Neutrophil (primary cell): ENCODE data around the gene ACHE.

ENCODE experiments used
- H3K27ac ChIP-seq: fragments of 200-600 bp; sonication (generic); 2 replicates; pipeline ENCODE4 v1.5.1; 2016; ENCODE audit warnings: mild to moderate bottlenecking, moderate library complexity
- H3K27me3 ChIP-seq: fragments of 200-600 bp; sonication (generic); 2 replicates; pipeline ENCODE4 v1.6.0; 2016; ENCODE audit warnings: mild to moderate bottlenecking
- H3K36me3 ChIP-seq: fragments of 200-600 bp; sonication (generic); 2 replicates; pipeline ENCODE4 v1.5.1; 2017
- H3K4me1 ChIP-seq, 2 experiments: fragments of 200-600 bp in 1 of 2; sonication (generic) in 1 of 2; 1 replicate in 1 of 2; 2 replicates in 1 of 2; pipeline versions ENCODE4 v1.5.1 to v1.6.1; 2013 to 2016; ENCODE audit warnings: low read depth in 1 of 2, low read length in 1 of 2, mild to moderate bottlenecking in 1 of 2, moderate library complexity in 1 of 2; ENCODE audit not compliant: control insufficient read depth in 1 of 2, insufficient read depth in 1 of 2
- H3K4me3 ChIP-seq, 2 experiments: fragments of 200-600 bp in 1 of 2; sonication (generic) in 1 of 2; 1 replicate in 1 of 2; 2 replicates in 1 of 2; pipeline ENCODE4 v1.5.1; 2013 to 2016; ENCODE audit warnings: low read depth in 1 of 2, low read length in 1 of 2, mild to moderate bottlenecking in 1 of 2, moderate library complexity in 1 of 2
- H3K9me3 ChIP-seq: fragments of 200-600 bp; sonication (generic); 2 replicates; pipeline ENCODE4 v1.5.1; 2016
- CTCF ChIP-seq: fragments of 200-600 bp; sonication (generic); IDR thresholded peaks from 2 replicates; pipeline ENCODE4 v1.5.1; 2016; ENCODE audit warnings: antibody characterized with exemption

Gene ACHE

GRCh38 chr7:100886936-100887515 is 8.7 kb downstream of the ACHE start:
- H3K4me1 ChIP-seq = peaks cover 51 to 53% of the 10 kb centered on the region in 2 experiments
- H3K27ac ChIP-seq = peak overlapping the region; percentile 93
- peaks cover 22% of the 10 kb centered on the region for H3K27me3 ChIP-seq
- peaks cover 55% of the 10 kb centered on the region for H3K36me3 ChIP-seq
- H3K9me3 ChIP-seq = no peaks in the 10 kb centered on the region
- TF ChIP-seq CTCF = no peak
- H3K4me3 ChIP-seq = peak overlapping the region; percentile 57 to 98

- Histone ChIP-seq H3K36me3 (peaks cover 62% of the 10 kb centered on the region), H3K4me1 (peaks cover 49 to 52% of the 10 kb centered on the region in 2 experiments), H3K27ac (peak overlapping the region; percentile 93), H3K4me3 (peak overlapping the region in 1 of 2 experiments; percentile 98), H3K27me3 (peaks cover 15% of the 10 kb centered on the region), H3K9me3 (no peaks in the 10 kb centered on the region)
- no peak for TF ChIP-seq CTCF
Measured at GRCh38 chr7:100886142-100886935, 9.3 kb downstream of the ACHE start.

- Histone ChIP-seq H3K27me3 (peaks cover 8% of the 10 kb centered on the region), H3K4me3 (no peak overlapping the region), H3K36me3 (peaks cover 67% of the 10 kb centered on the region), H3K4me1 (peaks cover 41 to 44% of the 10 kb centered on the region in 2 experiments), H3K27ac (peak overlapping the region; percentile 93), H3K9me3 (no peaks in the 10 kb centered on the region)
- TF ChIP-seq CTCF = no peak
Measured at GRCh38 chr7:100885440-100886141, 10.1 kb downstream of the ACHE start.

- no peaks in the 10 kb centered on the region for H3K9me3 ChIP-seq
- H3K36me3 ChIP-seq = peaks cover 72% of the 10 kb centered on the region
- TF ChIP-seq CTCF = no peak
- no peak overlapping the region for H3K4me3 ChIP-seq
- peaks cover under 1% of the 10 kb centered on the region for H3K27me3 ChIP-seq
- peaks cover 34 to 37% of the 10 kb centered on the region in 2 experiments for H3K4me1 ChIP-seq
- H3K27ac ChIP-seq = peak overlapping the region; percentile 66
Measured at GRCh38 chr7:100884736-100885439, 10.8 kb downstream of the ACHE start.

GRCh38 chr7:100882785-100883526 is 12.7 kb downstream of the ACHE start:
- no peak overlapping the region for H3K27ac ChIP-seq
- H3K4me3 ChIP-seq = no peak overlapping the region
- H3K9me3 ChIP-seq = no peaks in the 10 kb centered on the region
- peaks cover 78% of the 10 kb centered on the region for H3K36me3 ChIP-seq
- peaks cover 19% of the 10 kb centered on the region in 2 experiments for H3K4me1 ChIP-seq
- TF ChIP-seq CTCF = no peak
- H3K27me3 ChIP-seq = no peaks in the 10 kb centered on the region
